Epithelial cell of proximal tubule (primary cell): ENCODE results near the gene OSBPL5. TPM values are rescaled to one million over a fixed set of nuclear protein-coding genes. Genes with fewer than 3 reads are reported as not detected.
A peak's percentile ranks its signal among the peaks of the same experiment; 100 is the strongest.

Source experiments
- DNase-seq: peaks from one replicate; pipeline ENCODE4 v3.0.0-alpha.2; 2011; ENCODE audit warnings: low read depth
- H3K4me3 ChIP-seq: 2 replicates; pipeline ENCODE4 v1.5.1; 2011; ENCODE audit warnings: low read depth, mild to moderate bottlenecking, low read length
- total RNA-seq: library from RNA; depleted of rRNA; stranded (reverse); fragments of >200 nt; gene quantifications from 2 replicates; pipeline ENCODE4 v1.2.3, GENCODE V29; 2015
- TF ChIP-seq, protein P1 (sequence below): conservative IDR thresholded peaks from 2 replicates; pipeline ENCODE4 v1.5.1; 2012; ENCODE audit warnings: low read depth, mild to moderate bottlenecking, low read length

Gene OSBPL5
- total RNA-seq, 1 donor from 2014 or later, result 25.3 TPM

DNA sequence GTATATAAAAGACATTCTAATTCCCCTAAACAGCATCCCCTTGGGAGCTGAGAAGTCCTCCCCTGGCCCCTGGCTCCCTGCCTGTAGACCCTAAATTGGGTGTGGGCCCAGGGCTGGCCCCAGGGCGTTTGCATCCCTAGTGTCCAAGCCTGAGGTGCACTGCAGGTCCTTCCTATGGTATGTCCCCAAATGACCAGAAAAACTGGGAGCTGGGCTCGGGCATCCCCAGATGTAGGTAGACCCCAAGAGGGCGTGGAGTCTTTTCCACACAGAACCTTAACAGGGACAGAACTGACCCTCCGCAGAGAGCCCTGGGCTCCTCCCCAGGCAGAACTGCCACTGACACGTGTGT lies 782 bp upstream of the OSBPL5 start:
- TF ChIP-seq, protein P1, sequence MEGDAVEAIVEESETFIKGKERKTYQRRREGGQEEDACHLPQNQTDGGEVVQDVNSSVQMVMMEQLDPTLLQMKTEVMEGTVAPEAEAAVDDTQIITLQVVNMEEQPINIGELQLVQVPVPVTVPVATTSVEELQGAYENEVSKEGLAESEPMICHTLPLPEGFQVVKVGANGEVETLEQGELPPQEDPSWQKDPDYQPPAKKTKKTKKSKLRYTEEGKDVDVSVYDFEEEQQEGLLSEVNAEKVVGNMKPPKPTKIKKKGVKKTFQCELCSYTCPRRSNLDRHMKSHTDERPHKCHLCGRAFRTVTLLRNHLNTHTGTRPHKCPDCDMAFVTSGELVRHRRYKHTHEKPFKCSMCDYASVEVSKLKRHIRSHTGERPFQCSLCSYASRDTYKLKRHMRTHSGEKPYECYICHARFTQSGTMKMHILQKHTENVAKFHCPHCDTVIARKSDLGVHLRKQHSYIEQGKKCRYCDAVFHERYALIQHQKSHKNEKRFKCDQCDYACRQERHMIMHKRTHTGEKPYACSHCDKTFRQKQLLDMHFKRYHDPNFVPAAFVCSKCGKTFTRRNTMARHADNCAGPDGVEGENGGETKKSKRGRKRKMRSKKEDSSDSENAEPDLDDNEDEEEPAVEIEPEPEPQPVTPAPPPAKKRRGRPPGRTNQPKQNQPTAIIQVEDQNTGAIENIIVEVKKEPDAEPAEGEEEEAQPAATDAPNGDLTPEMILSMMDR, result no peak
- DNase-seq, result no peak
- peak overlapping the region; percentile 73 for H3K4me3 ChIP-seq

DNA sequence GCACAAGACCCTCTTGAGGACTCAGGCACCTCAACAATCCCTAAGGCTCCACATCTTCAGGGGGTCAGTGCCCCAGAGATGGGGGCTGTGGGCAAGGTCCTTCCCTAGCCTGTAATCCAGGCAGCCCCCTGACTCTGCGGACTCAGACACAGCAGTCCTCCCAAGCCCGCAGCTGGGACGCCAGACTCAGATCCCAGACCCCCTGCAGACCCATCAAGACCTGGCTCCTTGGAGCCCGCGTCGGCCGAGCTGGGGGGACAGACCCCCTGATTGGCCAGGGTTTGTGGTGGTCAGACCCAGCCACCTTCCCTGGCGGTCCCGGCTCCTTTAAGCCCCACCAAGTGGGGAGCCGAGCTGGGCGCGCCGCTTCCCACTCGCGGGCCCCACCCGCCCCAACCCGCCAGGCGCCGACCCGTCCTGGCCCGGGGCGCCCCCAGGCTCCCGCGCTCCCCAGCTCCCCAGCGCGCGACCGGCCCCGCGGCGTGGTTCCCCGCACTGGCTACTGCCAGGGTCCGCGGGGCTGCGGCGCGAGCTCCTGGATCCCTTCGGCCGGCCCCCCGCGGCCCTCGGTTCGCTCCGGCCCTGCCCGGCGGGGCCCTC lies 458 bp downstream of the OSBPL5 start:
- TF ChIP-seq, protein P1, result no peak
- peak overlapping the region; percentile 73 for H3K4me3 ChIP-seq
- no peak for DNase-seq

DNA sequence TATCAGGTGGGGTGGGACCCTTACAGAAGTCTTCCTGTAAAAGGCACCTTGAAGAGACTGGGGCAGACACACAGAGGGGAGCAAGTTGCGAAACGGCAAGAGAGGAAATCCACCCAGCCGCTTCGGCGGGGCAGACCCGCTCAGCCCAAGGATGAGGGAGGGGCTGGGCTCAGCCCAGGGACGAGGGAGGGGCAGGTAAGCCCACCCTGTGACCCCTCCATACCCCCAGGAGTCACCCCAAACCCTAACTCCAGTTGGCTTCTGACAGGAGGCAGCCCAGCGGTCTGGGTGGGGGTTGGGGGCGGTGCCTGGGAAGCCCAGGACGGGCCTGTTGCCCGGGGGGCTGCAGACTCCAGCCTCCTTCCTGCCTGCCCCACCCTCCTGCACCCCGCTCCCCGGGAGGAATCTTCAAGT lies 965 bp downstream of the OSBPL5 start:
- H3K4me3 ChIP-seq, result peak overlapping the region; percentile 73
- TF ChIP-seq, protein P1, result no peak
- no peak for DNase-seq

DNA sequence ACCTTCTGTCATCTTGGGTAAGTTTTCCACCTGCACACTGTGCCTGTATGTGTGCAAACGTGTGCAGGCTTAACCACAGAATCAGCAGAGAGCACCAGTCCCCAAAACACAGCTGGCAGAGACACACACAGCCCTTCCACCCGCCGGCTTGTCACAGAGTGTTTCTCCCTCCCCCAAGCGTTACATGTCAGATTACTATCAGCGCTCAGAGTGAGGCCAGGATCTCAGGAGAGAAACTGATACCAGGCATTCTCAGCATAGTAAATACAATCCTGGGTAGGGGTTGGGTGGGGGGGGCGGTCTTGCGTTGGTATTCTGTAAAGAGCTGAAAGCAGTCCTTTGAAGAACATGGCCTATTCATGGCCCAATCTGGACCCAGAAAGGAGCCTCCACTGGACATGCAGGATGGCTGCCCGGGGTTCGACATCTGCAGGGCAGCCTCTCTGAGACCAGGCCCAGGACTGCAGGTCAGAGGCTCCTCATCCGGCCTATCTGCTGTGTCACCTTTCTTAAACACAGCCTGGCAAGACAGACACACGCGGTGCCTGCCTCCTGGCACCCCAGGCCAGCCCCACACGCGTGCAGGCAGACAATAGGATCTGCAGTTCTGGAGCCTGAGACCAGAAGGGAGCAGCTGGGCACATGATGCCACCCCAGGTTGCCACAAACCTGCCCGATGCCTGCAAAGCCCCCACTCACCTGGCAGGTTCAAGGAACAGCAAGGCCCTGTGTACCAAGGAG lies 1.7 kb downstream of the OSBPL5 start:
- no peak for DNase-seq
- TF ChIP-seq, protein P1, result no peak
- peak overlapping the region; percentile 73 for H3K4me3 ChIP-seq

DNA sequence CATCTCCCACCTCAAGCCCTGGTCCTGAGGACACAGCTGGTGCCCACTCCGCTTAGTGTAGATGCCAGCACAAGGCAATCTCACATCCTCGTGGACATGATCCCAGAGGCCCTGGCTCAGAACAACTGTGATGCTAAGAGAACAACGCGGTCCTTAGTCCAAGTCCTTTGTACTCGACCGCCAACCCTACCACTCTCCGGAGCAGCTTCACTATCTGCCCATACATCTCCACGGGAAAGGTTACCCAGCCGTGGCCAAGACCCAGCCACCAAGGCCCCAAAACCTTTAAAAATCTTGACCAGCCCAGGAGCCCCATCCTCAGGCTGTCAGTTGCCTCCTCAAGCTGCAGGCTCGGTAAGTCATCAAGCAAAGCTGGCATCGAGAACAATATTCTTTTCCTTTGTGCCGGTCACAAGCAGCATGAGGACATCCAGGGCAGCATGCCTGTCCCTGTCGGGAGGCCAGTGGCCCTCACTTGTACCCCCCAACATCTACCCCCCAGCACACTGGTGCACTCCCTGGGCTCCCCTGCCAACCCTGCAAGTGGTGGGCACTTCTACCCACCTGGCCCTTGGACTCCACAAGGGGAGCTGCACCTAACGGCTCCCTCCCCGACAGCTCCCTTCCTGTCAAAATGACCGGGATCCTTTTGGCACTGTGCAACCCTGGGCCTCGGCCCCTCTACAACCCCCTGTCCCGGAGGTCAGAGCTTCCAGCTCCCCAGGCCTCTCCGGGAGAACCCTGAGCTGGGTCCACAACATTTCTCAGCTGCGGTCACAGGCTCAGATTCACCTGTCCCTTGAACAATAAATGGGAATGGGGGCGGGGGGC lies 2.5 kb downstream of the OSBPL5 start:
- TF ChIP-seq, protein P1, result no peak
- H3K4me3 ChIP-seq, result no peak overlapping the region
- no peak for DNase-seq

DNA sequence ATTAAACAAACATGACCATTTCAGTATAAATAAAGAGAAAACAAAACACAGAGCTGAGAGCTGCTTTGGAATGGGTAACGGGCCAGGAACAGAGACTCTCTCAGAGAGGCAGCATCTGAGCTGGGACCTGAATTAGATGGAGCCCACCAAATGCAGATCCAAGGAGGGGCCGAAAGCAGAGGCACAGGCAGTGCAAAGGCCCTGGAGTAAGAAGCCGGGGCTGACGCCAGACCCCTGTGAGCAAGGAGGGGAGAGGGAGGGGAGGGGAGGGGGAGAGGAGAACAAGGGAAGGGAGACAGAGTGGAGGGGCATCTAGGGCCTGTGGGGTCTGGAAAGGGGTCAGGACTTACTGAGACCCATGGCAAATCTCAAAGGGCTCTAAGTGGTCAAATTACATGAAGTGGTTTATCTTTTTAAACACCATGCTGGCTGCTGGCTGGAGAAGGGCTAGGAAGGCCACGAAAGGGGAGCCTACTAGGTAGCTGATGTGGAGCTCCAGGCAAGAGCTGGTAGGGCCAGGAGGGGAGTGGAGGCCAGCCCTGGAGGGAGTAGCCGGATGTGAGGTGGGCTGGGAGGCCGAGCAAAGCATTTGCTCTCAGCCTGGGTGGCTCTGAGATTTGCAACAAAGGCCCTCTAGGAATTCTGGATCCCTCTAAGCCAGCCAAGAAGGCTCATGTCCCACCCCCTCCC lies 3.2 kb downstream of the OSBPL5 start:
- TF ChIP-seq, protein P1, result no peak
- no peak for DNase-seq
- H3K4me3 ChIP-seq, result no peak overlapping the region
